Liver (tissue), 3 donors: ENCODE data around the gene LRRK1.

Source experiments
- EGR1 ChIP-seq, 2 donors: IDR thresholded peaks; 2 replicates each; pipeline ENCODE4 v1.6.1; 2016 to 2018; ENCODE audit warnings: antibody characterized with exemption in 2 of 2, low read depth in 2 of 2
- GABPA ChIP-seq, 2 donors: IDR thresholded peaks in 1 of 2; conservative IDR thresholded peaks in 1 of 2; 2 replicates each; pipeline ENCODE4 v1.6.1; 2016; ENCODE audit warnings: antibody characterized with exemption in 2 of 2, mild to moderate bottlenecking in 1 of 2, moderate library complexity in 1 of 2
- JUND ChIP-seq, 2 donors: IDR thresholded peaks; 2 replicates each; pipeline ENCODE4 v1.6.1; 2016; ENCODE audit warnings: antibody characterized with exemption in 2 of 2
- RAD21 ChIP-seq, 2 donors: IDR thresholded peaks; 2 replicates each; pipeline ENCODE4 v1.6.1; 2016; ENCODE audit warnings: antibody characterized with exemption in 2 of 2, mild to moderate bottlenecking in 2 of 2
- TAF1 ChIP-seq: conservative IDR thresholded peaks from 2 replicates; pipeline ENCODE4 v1.6.1; 2016; ENCODE audit warnings: antibody characterized with exemption, mild to moderate bottlenecking
- YY1 ChIP-seq: IDR thresholded peaks from 2 replicates; pipeline ENCODE4 v1.6.1; 2016; ENCODE audit warnings: antibody characterized with exemption, mild to moderate bottlenecking
- TF ChIP-seq, protein P1 (sequence below): fragments of 150-350 bp; IDR thresholded peaks from 2 replicates; pipeline ENCODE4 v1.5.1; 2017; ENCODE audit warnings: improper control_type of control experiment, low read depth, low read length; ENCODE audit not compliant: missing input control
- TF ChIP-seq, protein P2 (sequence below): IDR thresholded peaks from 2 replicates; pipeline ENCODE4 v1.6.1; 2016; ENCODE audit warnings: antibody characterized with exemption, mild to moderate bottlenecking
- TF ChIP-seq, protein P3 (sequence below): IDR thresholded peaks from 2 replicates; pipeline ENCODE4 v1.6.1; 2016; ENCODE audit warnings: antibody characterized with exemption
- donor health status: healthy.
- donor health status: healthy.

DNA sequence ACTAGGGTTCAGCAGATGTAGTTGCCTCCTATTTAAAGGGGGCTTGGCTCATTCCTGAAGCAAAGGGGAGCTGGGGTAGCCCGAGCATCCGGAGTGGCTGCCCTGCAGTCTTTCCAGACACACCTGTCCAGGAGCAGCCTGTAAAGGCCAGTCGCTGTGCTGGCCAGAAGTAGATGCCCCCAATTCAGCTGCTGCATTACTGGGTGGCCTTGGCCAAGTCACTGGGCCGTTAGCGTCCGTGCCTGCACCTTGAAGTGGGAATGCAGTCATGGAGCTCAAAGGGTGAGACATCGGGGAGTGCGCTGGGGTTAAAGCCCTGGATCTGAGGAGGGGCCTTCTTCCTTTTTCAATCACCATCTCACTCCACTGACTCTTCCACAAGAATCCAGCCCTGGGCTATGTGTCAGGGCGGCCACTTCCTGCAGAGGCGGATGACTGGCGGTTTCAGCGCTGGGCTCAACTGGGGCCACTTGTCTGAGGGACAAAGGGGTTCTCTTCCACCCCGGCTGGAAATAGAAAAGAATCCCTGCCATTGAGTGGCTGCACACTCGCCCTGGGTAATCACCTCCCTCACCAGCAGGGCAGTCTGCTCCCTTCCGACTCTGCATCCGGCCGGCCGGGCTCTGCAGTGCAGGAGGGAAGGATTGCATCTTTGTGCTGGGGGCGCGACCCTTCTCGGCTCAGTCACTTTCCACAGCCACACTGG is 27.7 kb upstream of the LRRK1 start:
- TF ChIP-seq JUND (IDR thresholded peaks at IDR 0.05) (no peak), GABPA (IDR thresholded peaks at IDR 0.05 in 1 of 2, conservative IDR thresholded peaks at IDR 0.05 in 1 of 2) (no peak), EGR1 (IDR thresholded peaks at IDR 0.05; ENCODE audit: low read depth in 2 of 2) (no peak), TAF1 (no peak), YY1 (no peak), RAD21 (IDR thresholded peaks at IDR 0.05) (no peak)
- TF ChIP-seq, protein P1, sequence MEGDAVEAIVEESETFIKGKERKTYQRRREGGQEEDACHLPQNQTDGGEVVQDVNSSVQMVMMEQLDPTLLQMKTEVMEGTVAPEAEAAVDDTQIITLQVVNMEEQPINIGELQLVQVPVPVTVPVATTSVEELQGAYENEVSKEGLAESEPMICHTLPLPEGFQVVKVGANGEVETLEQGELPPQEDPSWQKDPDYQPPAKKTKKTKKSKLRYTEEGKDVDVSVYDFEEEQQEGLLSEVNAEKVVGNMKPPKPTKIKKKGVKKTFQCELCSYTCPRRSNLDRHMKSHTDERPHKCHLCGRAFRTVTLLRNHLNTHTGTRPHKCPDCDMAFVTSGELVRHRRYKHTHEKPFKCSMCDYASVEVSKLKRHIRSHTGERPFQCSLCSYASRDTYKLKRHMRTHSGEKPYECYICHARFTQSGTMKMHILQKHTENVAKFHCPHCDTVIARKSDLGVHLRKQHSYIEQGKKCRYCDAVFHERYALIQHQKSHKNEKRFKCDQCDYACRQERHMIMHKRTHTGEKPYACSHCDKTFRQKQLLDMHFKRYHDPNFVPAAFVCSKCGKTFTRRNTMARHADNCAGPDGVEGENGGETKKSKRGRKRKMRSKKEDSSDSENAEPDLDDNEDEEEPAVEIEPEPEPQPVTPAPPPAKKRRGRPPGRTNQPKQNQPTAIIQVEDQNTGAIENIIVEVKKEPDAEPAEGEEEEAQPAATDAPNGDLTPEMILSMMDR = no peak
- TF ChIP-seq, protein P2, sequence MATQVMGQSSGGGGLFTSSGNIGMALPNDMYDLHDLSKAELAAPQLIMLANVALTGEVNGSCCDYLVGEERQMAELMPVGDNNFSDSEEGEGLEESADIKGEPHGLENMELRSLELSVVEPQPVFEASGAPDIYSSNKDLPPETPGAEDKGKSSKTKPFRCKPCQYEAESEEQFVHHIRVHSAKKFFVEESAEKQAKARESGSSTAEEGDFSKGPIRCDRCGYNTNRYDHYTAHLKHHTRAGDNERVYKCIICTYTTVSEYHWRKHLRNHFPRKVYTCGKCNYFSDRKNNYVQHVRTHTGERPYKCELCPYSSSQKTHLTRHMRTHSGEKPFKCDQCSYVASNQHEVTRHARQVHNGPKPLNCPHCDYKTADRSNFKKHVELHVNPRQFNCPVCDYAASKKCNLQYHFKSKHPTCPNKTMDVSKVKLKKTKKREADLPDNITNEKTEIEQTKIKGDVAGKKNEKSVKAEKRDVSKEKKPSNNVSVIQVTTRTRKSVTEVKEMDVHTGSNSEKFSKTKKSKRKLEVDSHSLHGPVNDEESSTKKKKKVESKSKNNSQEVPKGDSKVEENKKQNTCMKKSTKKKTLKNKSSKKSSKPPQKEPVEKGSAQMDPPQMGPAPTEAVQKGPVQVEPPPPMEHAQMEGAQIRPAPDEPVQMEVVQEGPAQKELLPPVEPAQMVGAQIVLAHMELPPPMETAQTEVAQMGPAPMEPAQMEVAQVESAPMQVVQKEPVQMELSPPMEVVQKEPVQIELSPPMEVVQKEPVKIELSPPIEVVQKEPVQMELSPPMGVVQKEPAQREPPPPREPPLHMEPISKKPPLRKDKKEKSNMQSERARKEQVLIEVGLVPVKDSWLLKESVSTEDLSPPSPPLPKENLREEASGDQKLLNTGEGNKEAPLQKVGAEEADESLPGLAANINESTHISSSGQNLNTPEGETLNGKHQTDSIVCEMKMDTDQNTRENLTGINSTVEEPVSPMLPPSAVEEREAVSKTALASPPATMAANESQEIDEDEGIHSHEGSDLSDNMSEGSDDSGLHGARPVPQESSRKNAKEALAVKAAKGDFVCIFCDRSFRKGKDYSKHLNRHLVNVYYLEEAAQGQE = no peak
- TF ChIP-seq, protein P3, sequence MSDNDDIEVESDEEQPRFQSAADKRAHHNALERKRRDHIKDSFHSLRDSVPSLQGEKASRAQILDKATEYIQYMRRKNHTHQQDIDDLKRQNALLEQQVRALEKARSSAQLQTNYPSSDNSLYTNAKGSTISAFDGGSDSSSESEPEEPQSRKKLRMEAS = no peak
